Upper lobe of right lung (tissue), 1 donor: ENCODE results near the gene TGM4. TPM values are rescaled to one million over a fixed set of nuclear protein-coding genes. Genes with fewer than 3 reads are reported as not detected.

Experiments used
- ATAC-seq: fragments of 200-7000 bp; cut with Tn5 transposase; one replicate; pipeline ENCODE4 v1.9.1; 2020; ENCODE audit warnings: mild to moderate bottlenecking, moderate library complexity
- DNase-seq: peaks from one replicate; pipeline ENCODE4 v3.0.0-alpha.2; 2020
- H3K27ac ChIP-seq: fragments of 200-600 bp; one replicate; pipeline ENCODE4 v1.8.0; 2022
- H3K27me3 ChIP-seq: fragments of 200-600 bp; one replicate; pipeline ENCODE4 v1.8.0; 2022; ENCODE audit warnings: mild to moderate bottlenecking
- H3K36me3 ChIP-seq: fragments of 200-600 bp; one replicate; pipeline ENCODE4 v1.8.0; 2022
- H3K4me1 ChIP-seq: fragments of 200-600 bp; one replicate; pipeline ENCODE4 v1.8.0; 2022
- H3K4me3 ChIP-seq: fragments of 200-600 bp; one replicate; pipeline ENCODE4 v1.8.0; 2022; ENCODE audit warnings: mild to moderate bottlenecking
- H3K9me3 ChIP-seq: fragments of 200-600 bp; one replicate; pipeline ENCODE4 v1.8.0; 2022
- CTCF ChIP-seq: fragments of 200-600 bp; IDR thresholded peaks from one replicate; pipeline ENCODE4 v1.8.0; 2022; ENCODE audit warnings: antibody characterized with exemption
- intact Hi-C: fragments of 100-400 bp; cut with DNase I; formaldehyde crosslinking; loops from one replicate; pipeline ENCODE4 v1.11.0; 2022
- total RNA-seq: library from RNA; stranded (reverse); fragmentation: NEBNext Ultra II Directional; extraction: Animal tissue kit (Norgen Biotek cat#: 25700); gene quantifications from one replicate; pipeline ENCODE4 v1.2.1, GENCODE V29; 2021
- donor health status: DM: no; HTN: yes; CAD: no; lungs with severe emphysema.

The TGM4 gene
- total RNA-seq, 1 donor from 2014 or later = not detected

DNA sequence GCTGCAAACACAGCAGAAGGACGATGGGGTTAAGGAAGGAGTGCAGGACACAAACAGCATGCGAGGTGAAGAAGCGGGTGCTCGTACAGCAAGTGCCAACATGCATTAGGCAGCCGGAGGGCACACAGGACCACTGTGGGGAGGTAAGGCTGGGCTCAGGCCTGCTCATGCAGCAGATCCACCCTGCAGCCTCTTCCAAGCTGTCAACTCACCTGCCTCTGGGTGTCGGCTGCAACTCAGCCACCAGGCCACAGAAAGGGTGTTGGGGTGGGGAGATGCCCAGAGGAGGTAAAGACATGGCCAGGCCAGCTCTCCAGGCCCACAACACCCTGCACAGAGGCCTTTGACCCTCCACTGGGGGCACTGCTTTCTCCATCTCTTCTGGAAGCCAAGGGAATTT lies 44.2 kb downstream of the TGM4 start:
- Histone ChIP-seq H3K27me3 (no peaks in the 10 kb centered on the region), H3K4me1 (peaks cover 5% of the 10 kb centered on the region), H3K36me3 (peaks cover 43% of the 10 kb centered on the region), H3K4me3 (no peak overlapping the region), H3K9me3 (no peaks in the 10 kb centered on the region), H3K27ac (no peak overlapping the region)
- ATAC-seq (no peak), DNase-seq (no peak)
- no peak for TF ChIP-seq CTCF
- intact Hi-C loops = no loop called here

GRCh38 chr3:44920081-44920480 lies 45.7 kb downstream of the TGM4 start:
- Histone ChIP-seq H3K27ac (no peak overlapping the region), H3K27me3 (no peaks in the 10 kb centered on the region), H3K4me3 (no peak overlapping the region), H3K9me3 (no peaks in the 10 kb centered on the region), H3K36me3 (peaks cover 43% of the 10 kb centered on the region), H3K4me1 (peaks cover 5% of the 10 kb centered on the region)
- ATAC-seq (no peak), DNase-seq (no peak)
- intact Hi-C loops = loop anchor here (10.0 kb wide), 1 partner anchor 385 kb away; no protein-coding TSS in a partner anchor
- no peak for TF ChIP-seq CTCF

- H3K9me3 ChIP-seq = no peaks in the 10 kb centered on the region
- intact Hi-C loops = loop anchor here (10.0 kb wide), 1 partner anchor 389 kb away; no protein-coding TSS in a partner anchor
- H3K4me3 ChIP-seq = no peak overlapping the region
- TF ChIP-seq CTCF = no peak
- H3K27me3 ChIP-seq = no peaks in the 10 kb centered on the region
- peaks cover 67% of the 10 kb centered on the region for H3K36me3 ChIP-seq
- ATAC-seq = no peak
- no peak overlapping the region for H3K27ac ChIP-seq
- no peak for DNase-seq
- H3K4me1 ChIP-seq = no peaks in the 10 kb centered on the region
Observed at GRCh38 chr3:44923632-44924456, 49.4 kb downstream of the TGM4 start.

GRCh38 chr3:44924457-44925084 lies 50.2 kb downstream of the TGM4 start:
- TF ChIP-seq CTCF = no peak
- intact Hi-C loops = loop anchor here (10.0 kb wide), 1 partner anchor 390 kb away; no protein-coding TSS in a partner anchor
- DNase-seq = no peak
- Histone ChIP-seq H3K4me1 (no peaks in the 10 kb centered on the region), H3K27ac (no peak overlapping the region), H3K27me3 (no peaks in the 10 kb centered on the region), H3K9me3 (no peaks in the 10 kb centered on the region), H3K4me3 (no peak overlapping the region), H3K36me3 (peaks cover 69% of the 10 kb centered on the region)
- ATAC-seq = no peak

DNA sequence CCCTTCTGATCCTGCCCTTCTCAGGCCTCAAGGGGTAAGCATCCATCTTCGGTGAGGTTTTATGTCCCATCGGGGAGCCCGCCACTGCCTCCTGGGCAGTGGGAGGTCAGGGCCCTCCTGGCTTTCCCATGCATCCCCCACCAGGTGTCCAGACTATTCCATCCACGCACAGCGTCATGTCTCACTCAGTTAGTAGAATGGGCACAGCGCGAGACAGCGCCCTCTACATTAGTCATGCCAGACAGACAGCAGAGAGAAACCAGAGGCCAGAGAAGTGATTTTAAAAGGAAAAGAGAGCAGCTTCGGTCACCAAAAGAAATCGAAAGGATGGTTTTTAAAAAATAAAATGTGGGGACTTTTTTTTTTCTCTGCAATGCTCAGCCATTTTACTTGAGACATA lies 51.8 kb downstream of the TGM4 start:
- intact Hi-C loops = loop anchor here (10.0 kb wide), 1 partner anchor 391 kb away; no protein-coding TSS in a partner anchor
- Histone ChIP-seq H3K36me3 (peaks cover 68% of the 10 kb centered on the region), H3K27ac (no peak overlapping the region), H3K4me1 (no peaks in the 10 kb centered on the region), H3K9me3 (no peaks in the 10 kb centered on the region), H3K4me3 (no peak overlapping the region), H3K27me3 (no peaks in the 10 kb centered on the region)
- ATAC-seq (no peak), DNase-seq (no peak)
- no peak for TF ChIP-seq CTCF
